A549 (cell line): ENCODE data around the gene AKAP5.

Experiments used
- BHLHE40 ChIP-seq: IDR thresholded peaks from 2 replicates; pipeline ENCODE4 v1.6.1; 2012; ENCODE audit warnings: low read depth, low read length, inconsistent platforms
- CBX8 ChIP-seq: fragments of 200-600 bp; sonication (generic); IDR thresholded peaks from 2 replicates; pipeline ENCODE4 v1.6.1; 2016
- CTCF ChIP-seq: fragments of >200 bp; sonication (Bioruptor Twin); formaldehyde crosslinking; IDR thresholded peaks from 3 replicates; pipeline ENCODE4 v1.5.1; 2016
- EHMT2 ChIP-seq: fragments of 200-600 bp; sonication (generic); IDR thresholded peaks from 2 replicates; pipeline ENCODE4 v1.6.1; 2016; ENCODE audit warnings: antibody characterized with exemption, low read depth, mild to moderate bottlenecking, moderate library complexity
- HDAC2 ChIP-seq: fragments of 200-600 bp; sonication (generic); IDR thresholded peaks from 2 replicates; pipeline ENCODE4 v1.6.1; 2016
- HOXA7 ChIP-seq: fragments of 250-450 bp; sonication (Bioruptor Pico); IDR thresholded peaks from 2 replicates; pipeline ENCODE4 v1.5.0; 2020; ENCODE audit warnings: mild to moderate bottlenecking, moderate library complexity
- JUN ChIP-seq, 2 experiments: fragments of >200 bp; sonication (Bioruptor Twin); formaldehyde crosslinking; IDR thresholded peaks; 2 replicates in 1 of 2; 3 replicates in 1 of 2; pipeline ENCODE4 v1.6.1; 2016 to 2017
- MAFK ChIP-seq: fragments of 450-650 bp; IDR thresholded peaks from 2 replicates; pipeline ENCODE4 v1.6.1; 2014; ENCODE audit not compliant: partially characterized antibody
- MAX ChIP-seq: IDR thresholded peaks from 2 replicates; pipeline ENCODE4 v1.6.1; 2012
- POLR2A ChIP-seq: IDR thresholded peaks from 2 replicates; pipeline ENCODE4 v1.6.1; 2012; ENCODE audit warnings: mild to moderate bottlenecking, low read length
- RAD21 ChIP-seq, 2 experiments: fragments of >200 bp in 1 of 2; sonication (Bioruptor Twin) in 1 of 2; formaldehyde crosslinking in 1 of 2; IDR thresholded peaks in 1 of 2; conservative IDR thresholded peaks in 1 of 2; 2 replicates in 1 of 2; 3 replicates in 1 of 2; pipeline ENCODE4 v1.6.1; 2012 to 2018; ENCODE audit warnings: inconsistent platforms in 1 of 2
- RCOR1 ChIP-seq: fragments of 150-350 bp; IDR thresholded peaks from 2 replicates; pipeline ENCODE4 v1.6.1; 2014; ENCODE audit warnings: antibody characterized with exemption, low read length, low read depth
- USF2 ChIP-seq: fragments of 450-650 bp; IDR thresholded peaks from 2 replicates; pipeline ENCODE4 v1.6.1; 2014; ENCODE audit warnings: antibody characterized with exemption

- TF ChIP-seq CTCF (no peak), RAD21 (conservative IDR thresholded peaks at IDR 0.05 in 1 of 2, IDR thresholded peaks at IDR 0.05 in 1 of 2) (no peak), USF2 (no peak), HDAC2 (no peak), MAFK (no peak), EHMT2 (no peak), BHLHE40 (no peak), MAX (no peak), CBX8 (no peak), JUN (IDR thresholded peaks at IDR 0.05) (peak in 1 of 2 experiments; percentile 24; a peak in 1 of 5 replicates), HOXA7 (CRISPR knock-in tag) (no peak), POLR2A (no peak), RCOR1 (no peak)
These were observed 27.0 kb upstream of the AKAP5 start for GRCh38 chr14:64438181-64438841.
